Transverse colon (tissue), 4 donors: ENCODE results near the gene DHRS9.

Experiments
- CTCF ChIP-seq, 5 experiments: fragments of 200-600 bp in 3 of 5; fragments of 450-650 bp in 2 of 5; sonication (generic) in 3 of 5; IDR thresholded peaks; 1 replicate in 2 of 5; 2 replicates in 3 of 5; pipeline ENCODE4 v1.5.1; 2016 to 2017; ENCODE audit warnings: antibody characterized with exemption in 5 of 5, inconsistent platforms in 3 of 5, mild to moderate bottlenecking in 2 of 5, moderate library complexity in 1 of 5
- POLR2AphosphoS5 ChIP-seq, 3 donors: sonication (generic); formaldehyde crosslinking; IDR thresholded peaks; one replicate each; pipeline ENCODE4 v1.6.1; 2016; ENCODE audit warnings: antibody characterized with exemption in 3 of 3

- TF ChIP-seq POLR2AphosphoS5 (IDR thresholded peaks at IDR 0.05) (no peak), CTCF (IDR thresholded peaks at IDR 0.05) (no peak)
Measured at GRCh38 chr2:169143998-169144397, 74.6 kb downstream of the DHRS9 start.
